Sigmoid colon (tissue), 4 donors: ENCODE data around the gene AP5S1.

Source experiments
- POLR2AphosphoS5 ChIP-seq, 4 donors: sonication (generic); formaldehyde crosslinking; IDR thresholded peaks; one replicate each; pipeline ENCODE4 v1.6.1; 2017; ENCODE audit warnings: antibody characterized with exemption in 4 of 4
- TF ChIP-seq, protein P1 (sequence below), 4 experiments: fragments of 450-650 bp in 3 of 4; fragments of 200-600 bp in 1 of 4; IDR thresholded peaks; one replicate each; pipeline ENCODE4 v1.5.1; 2016 to 2019; ENCODE audit warnings: antibody characterized with exemption in 4 of 4, mild to moderate bottlenecking in 3 of 4, moderate library complexity in 2 of 4

- TF ChIP-seq POLR2AphosphoS5 (IDR thresholded peaks at IDR 0.05), result no peak
- TF ChIP-seq, protein P1, sequence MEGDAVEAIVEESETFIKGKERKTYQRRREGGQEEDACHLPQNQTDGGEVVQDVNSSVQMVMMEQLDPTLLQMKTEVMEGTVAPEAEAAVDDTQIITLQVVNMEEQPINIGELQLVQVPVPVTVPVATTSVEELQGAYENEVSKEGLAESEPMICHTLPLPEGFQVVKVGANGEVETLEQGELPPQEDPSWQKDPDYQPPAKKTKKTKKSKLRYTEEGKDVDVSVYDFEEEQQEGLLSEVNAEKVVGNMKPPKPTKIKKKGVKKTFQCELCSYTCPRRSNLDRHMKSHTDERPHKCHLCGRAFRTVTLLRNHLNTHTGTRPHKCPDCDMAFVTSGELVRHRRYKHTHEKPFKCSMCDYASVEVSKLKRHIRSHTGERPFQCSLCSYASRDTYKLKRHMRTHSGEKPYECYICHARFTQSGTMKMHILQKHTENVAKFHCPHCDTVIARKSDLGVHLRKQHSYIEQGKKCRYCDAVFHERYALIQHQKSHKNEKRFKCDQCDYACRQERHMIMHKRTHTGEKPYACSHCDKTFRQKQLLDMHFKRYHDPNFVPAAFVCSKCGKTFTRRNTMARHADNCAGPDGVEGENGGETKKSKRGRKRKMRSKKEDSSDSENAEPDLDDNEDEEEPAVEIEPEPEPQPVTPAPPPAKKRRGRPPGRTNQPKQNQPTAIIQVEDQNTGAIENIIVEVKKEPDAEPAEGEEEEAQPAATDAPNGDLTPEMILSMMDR (IDR thresholded peaks at IDR 0.05), result no peak
Observed at GRCh38 chr20:3819411-3820047, 818 bp upstream of the AP5S1 start.
